ENCODE measurements around the gene TBC1D20. TPM values are rescaled to one million over a fixed set of nuclear protein-coding genes. Genes with fewer than 3 reads are reported as not detected.

TBC1D20 gene
- total RNA-seq, 1 experiment from 2014 or later = 42.1 TPM

- in situ Hi-C loops (cut with HindIII; ENCODE audit: low pct_unique_long_range_greater_than_20kb, low sequenced_read_pairs) = no loop called here
- no TSS peak for BruUV-seq (replicated peaks)
- POLR2A ChIA-PET = interaction anchor here (0.6 kb wide), 3 partner anchors 52 to 1362 kb away, joined by 3 to 9 read pairs (median 4); no protein-coding TSS in a partner anchor
- H3K36me3 ChIP-seq (ENCODE audit: control insufficient read depth, insufficient read depth, low read length) = no peaks in the 10 kb centered on the region
- DNase-seq (ENCODE audit: low read depth, low spot score) = no peak
- H3K27me3 ChIP-seq (ENCODE audit: control insufficient read depth, insufficient read depth, low read length) = no peaks in the 10 kb centered on the region
- CTCF ChIA-PET = interaction anchor here (0.6 kb wide), 1 partner anchor 223 kb away, joined by 9 read pairs; no protein-coding TSS in a partner anchor
- H3K9me3 ChIP-seq (ENCODE audit: control insufficient read depth, insufficient read depth, low read depth, low read length) = no peaks in the 10 kb centered on the region
- intact Hi-C loops (cut with micrococcal nuclease; ENCODE audit: unreplicated experiment) = no loop called here
- peaks cover 20% of the 10 kb centered on the region for H3K4me1 ChIP-seq (ENCODE audit: control insufficient read depth, insufficient read depth, low read length)
- TF ChIP-seq POLR2AphosphoS5 (IDR thresholded peaks at IDR 0.05; ENCODE audit: low read depth, low read length) = no peak
- TF ChIP-seq SIN3A (IDR thresholded peaks at IDR 0.05; ENCODE audit: borderline replicate concordance, insufficient read depth, low read depth, low read length) = no peak
- TF ChIP-seq REST (IDR thresholded peaks at IDR 0.05; ENCODE audit: insufficient read depth in 1 of 2, low read depth in 2 of 2, low read length in 1 of 2) = no peak
- TF ChIP-seq CTCF (IDR thresholded peaks at IDR 0.05) = no peak
- TF ChIP-seq TCF7L2 (IDR thresholded peaks at IDR 0.05; ENCODE audit: low read depth, low read length) = no peak
- no peak overlapping the region; the same call in 1 of the 2 replicates for H3K27ac ChIP-seq (ENCODE audit: low read length)
- no peak for ATAC-seq
- H3K4me3 ChIP-seq (ENCODE audit: low read depth in 2 of 2, low read length in 2 of 2) = peak overlapping the region; percentile 21 to 60
These were observed 2.2 kb downstream of the TBC1D20 start for GRCh38 chr20:460180-460579.

GRCh38 chr20:458776-459175 lies 3.6 kb downstream of the TBC1D20 start:
- Histone ChIP-seq H3K4me1 (ENCODE audit: control insufficient read depth, insufficient read depth, low read length) (peaks cover 20% of the 10 kb centered on the region), H3K27me3 (ENCODE audit: control insufficient read depth, insufficient read depth, low read length) (no peaks in the 10 kb centered on the region), H3K9me3 (ENCODE audit: control insufficient read depth, insufficient read depth, low read depth, low read length) (no peaks in the 10 kb centered on the region), H3K4me3 (ENCODE audit: low read depth in 2 of 2, low read length in 2 of 2) (no peak overlapping the region), H3K27ac (ENCODE audit: low read length) (no peak overlapping the region), H3K36me3 (ENCODE audit: control insufficient read depth, insufficient read depth, low read length) (no peaks in the 10 kb centered on the region)
- CTCF ChIA-PET = no interaction called here
- DNase-seq (ENCODE audit: low read depth, low spot score) = no peak
- in situ Hi-C loops (cut with HindIII; ENCODE audit: low pct_unique_long_range_greater_than_20kb, low sequenced_read_pairs) = no loop called here
- ATAC-seq = no peak
- intact Hi-C loops (cut with micrococcal nuclease; ENCODE audit: unreplicated experiment) = no loop called here
- no peak for TF ChIP-seq TCF7L2 (IDR thresholded peaks at IDR 0.05; ENCODE audit: low read depth, low read length)
- TF ChIP-seq POLR2AphosphoS5 (IDR thresholded peaks at IDR 0.05; ENCODE audit: low read depth, low read length) = no peak
- no peak for TF ChIP-seq CTCF (IDR thresholded peaks at IDR 0.05)
- TF ChIP-seq SIN3A (IDR thresholded peaks at IDR 0.05; ENCODE audit: borderline replicate concordance, insufficient read depth, low read depth, low read length) = no peak
- no peak for TF ChIP-seq REST (IDR thresholded peaks at IDR 0.05; ENCODE audit: insufficient read depth in 1 of 2, low read depth in 2 of 2, low read length in 1 of 2)
- POLR2A ChIA-PET = interaction anchor here (0.6 kb wide), 1 partner anchor 244 kb away, joined by 3 read pairs; no protein-coding TSS in a partner anchor
- BruUV-seq (replicated peaks) = no TSS peak
